Immature natural killer cell (primary cell): ENCODE measurements around the gene GPR119. TPM values are rescaled to one million over a fixed set of nuclear protein-coding genes. Genes with fewer than 3 reads are reported as not detected.

ENCODE experiments used
- polyA plus RNA-seq, 3 donors: library from polyadenylated mRNA; unstranded; fragments of 300-500 nt; fragmentation: Illumina TruSeq; gene quantifications; one replicate each; pipeline ENCODE4 v1.2.3, GENCODE V29; 2021

The GPR119 gene
- polyA plus RNA-seq, 3 donors from 2014 or later, result not detected

Other genes starting within 250 kb of the GPR119 start
- 10 to 100 TPM; 20.1 to 31.0 (median 29.0) TPM for gene AIFM1, start 219.8 kb downstream of the GPR119 start, polyA plus RNA-seq
- gene RAB33A, start 213.7 kb downstream of the GPR119 start, polyA plus RNA-seq, result 10 to 100 TPM; 10.5 to 20.9 (median 15.1) TPM
- gene ZNF280C, start 116.8 kb downstream of the GPR119 start, polyA plus RNA-seq, result 1 to 10 TPM in 2 of 3 donors, not detected in 1; 1.1 to 2.7 TPM
- gene SLC25A14, start 45.8 kb downstream of the GPR119 start, polyA plus RNA-seq, result 1 to 10 TPM; 6.6 to 8.8 (median 8.6) TPM
- 10 to 100 TPM; 18.3 to 20.4 (median 18.4) TPM for gene RBMX2, start 16.3 kb upstream of the GPR119 start, polyA plus RNA-seq